Brain microvascular endothelial cell (primary cell): ENCODE measurements around the gene ANKRD24.

Experiments
- DNase-seq: peaks from one replicate; pipeline ENCODE4 v3.0.0-alpha.2; 2020
- H3K27ac ChIP-seq: fragments of 250-450 bp; sonication (Bioruptor Pico); 2 replicates; pipeline ENCODE4 v1.5.1; 2020; ENCODE audit warnings: mild to moderate bottlenecking, moderate library complexity
- H3K27me3 ChIP-seq: fragments of 250-450 bp; sonication (Bioruptor Pico); replicated peaks from 2 replicates; pipeline ENCODE4 v1.5.1; 2020; ENCODE audit warnings: mild to moderate bottlenecking
- H3K36me3 ChIP-seq: fragments of 250-450 bp; sonication (Bioruptor Pico); replicated peaks from 2 replicates; pipeline ENCODE4 v1.5.1; 2020; ENCODE audit warnings: mild to moderate bottlenecking
- H3K4me3 ChIP-seq: 2 replicates; pipeline ENCODE4 v1.5.1; 2011; ENCODE audit warnings: low read depth, mild to moderate bottlenecking, control low read depth, low read length, moderate library complexity
- CTCF ChIP-seq: IDR thresholded peaks from 2 replicates; pipeline ENCODE4 v1.5.1; 2011; ENCODE audit warnings: low read depth, mild to moderate bottlenecking, moderate library complexity, low read length, control low read depth, inconsistent platforms; ENCODE audit errors: missing control alignments
- in situ Hi-C: cut with HindIII; loops from 2 replicates; pipeline ENCODE4 v1.10.0; 2017; ENCODE audit warnings: low sequenced_read_pairs, low pct_ligation_motif_present

ANKRD24 gene

GRCh38 chr19:4194353-4194752, 11.9 kb downstream of the ANKRD24 start:
- no peak for TF ChIP-seq CTCF
- in situ Hi-C loops: no loop called here
- no peak overlapping the region for H3K4me3 ChIP-seq
- no peak for DNase-seq
- H3K27me3 ChIP-seq: peaks cover 15% of the 10 kb centered on the region
- no peak overlapping the region for H3K27ac ChIP-seq
- no peaks in the 10 kb centered on the region for H3K36me3 ChIP-seq

GRCh38 chr19:4196009-4196408, 13.5 kb downstream of the ANKRD24 start:
- Histone ChIP-seq H3K4me3 (no peak overlapping the region), H3K36me3 (no peaks in the 10 kb centered on the region), H3K27me3 (peaks cover 15% of the 10 kb centered on the region), H3K27ac (no peak overlapping the region)
- TF ChIP-seq CTCF: no peak
- DNase-seq: no peak
- in situ Hi-C loops: no loop called here

- H3K27me3 ChIP-seq: peaks cover 15% of the 10 kb centered on the region
- H3K27ac ChIP-seq: no peak overlapping the region
- no peak overlapping the region for H3K4me3 ChIP-seq
- in situ Hi-C loops: no loop called here
- no peak for DNase-seq
- no peak for TF ChIP-seq CTCF
- no peaks in the 10 kb centered on the region for H3K36me3 ChIP-seq
Observed at GRCh38 chr19:4196587-4197148, 14.2 kb downstream of the ANKRD24 start.

GRCh38 chr19:4197228-4197624, 14.7 kb downstream of the ANKRD24 start:
- in situ Hi-C loops: no loop called here
- no peak overlapping the region for H3K4me3 ChIP-seq
- DNase-seq: no peak

GRCh38 chr19:4197625-4198466, 15.4 kb downstream of the ANKRD24 start:
- no peak for TF ChIP-seq CTCF
- in situ Hi-C loops: no loop called here
- no peak for DNase-seq
- no peaks in the 10 kb centered on the region for H3K36me3 ChIP-seq
- no peak overlapping the region for H3K27ac ChIP-seq
- H3K4me3 ChIP-seq: no peak overlapping the region
- H3K27me3 ChIP-seq: peaks cover 15% of the 10 kb centered on the region

More at GRCh38 chr19:4197228-4197624, 14.7 kb downstream of the ANKRD24 start:
- no peaks in the 10 kb centered on the region for H3K36me3 ChIP-seq
- TF ChIP-seq CTCF: no peak
- no peak overlapping the region for H3K27ac ChIP-seq
- peaks cover 15% of the 10 kb centered on the region for H3K27me3 ChIP-seq
